Activated CD4-positive, CD25-positive, alpha-beta regulatory T cell treated with anti-CD3 and anti-CD28 coated beads, Interleukin-2, amount 50 U/mL, for 72 hours (primary cell): ENCODE results near the gene PARD3B.
"Not testable (repeated sequence)": the region's sequence is repeated elsewhere in the genome, so short reads cannot be mapped to it uniquely, and the experiment has no call there.

Source experiments
- DNase-seq: peaks from one replicate; pipeline ENCODE4 v3.0.0; 2021

PARD3B gene

DNA sequence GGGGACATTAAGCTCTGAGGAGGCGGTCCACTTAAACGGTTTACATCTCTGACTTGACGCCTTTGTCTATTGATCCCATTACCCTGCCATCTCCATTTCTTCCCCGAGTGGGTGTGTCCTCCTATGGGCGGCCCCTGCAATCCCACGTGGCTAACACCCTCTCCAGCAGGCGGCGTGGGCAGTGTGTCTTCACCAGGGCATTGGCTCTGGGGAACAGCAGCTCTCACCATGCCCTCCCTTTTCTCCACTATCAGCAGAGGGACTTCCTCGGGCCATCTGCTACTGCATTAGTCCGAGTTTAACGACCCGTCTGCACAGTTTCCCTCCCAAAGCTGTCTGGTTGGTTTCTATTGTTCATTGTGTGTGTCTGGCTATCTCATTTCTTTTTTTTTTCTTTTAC is 625.1 kb downstream of the PARD3B start:
- DNase-seq: no peak

GRCh38 chr2:205171261-205171940 is 626.1 kb downstream of the PARD3B start:
- no peak for DNase-seq

- DNase-seq: no peak
These were observed 630.6 kb downstream of the PARD3B start for GRCh38 chr2:205175831-205176230.

GRCh38 chr2:205176546-205176945 is 631.3 kb downstream of the PARD3B start:
- no peak for DNase-seq

DNA sequence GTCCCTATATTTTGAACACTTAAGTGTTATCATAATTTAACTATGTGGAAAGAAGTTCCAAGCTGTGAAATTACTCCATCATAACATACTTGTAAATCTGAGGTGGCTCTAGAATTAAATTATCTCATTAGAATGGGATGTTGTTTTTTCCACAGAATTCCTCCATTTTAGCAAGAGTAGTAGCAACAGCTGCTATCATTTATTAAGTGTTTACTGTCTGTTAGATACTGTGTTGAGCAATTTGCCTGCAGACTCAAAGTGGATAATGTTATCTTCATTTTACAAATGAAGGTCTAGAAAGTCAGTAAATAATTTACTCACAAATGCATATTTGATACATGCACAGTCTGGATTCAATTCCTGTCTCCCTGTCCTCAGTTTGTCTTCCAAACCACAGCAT is 632.3 kb downstream of the PARD3B start:
- no peak for DNase-seq

DNA sequence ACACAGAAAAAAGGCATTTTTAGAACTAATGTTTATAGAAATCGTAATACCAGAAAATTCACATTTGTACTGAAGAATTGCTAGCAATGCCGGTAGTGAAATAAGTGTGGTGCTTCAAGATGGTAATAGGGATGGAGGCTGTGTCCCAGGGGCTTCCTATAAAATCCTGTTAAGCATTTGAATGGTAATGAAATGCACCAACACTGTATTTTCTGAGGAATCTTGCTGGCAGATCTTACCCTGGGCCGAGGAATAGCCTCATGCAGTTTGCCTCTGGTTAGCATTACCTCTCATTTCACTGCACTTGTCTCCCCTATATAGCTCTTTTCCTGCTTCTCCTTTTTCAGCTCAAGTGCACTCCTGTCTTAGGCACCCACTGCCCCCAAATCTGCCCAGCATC is 635.5 kb downstream of the PARD3B start:
- DNase-seq: no peak

DNA sequence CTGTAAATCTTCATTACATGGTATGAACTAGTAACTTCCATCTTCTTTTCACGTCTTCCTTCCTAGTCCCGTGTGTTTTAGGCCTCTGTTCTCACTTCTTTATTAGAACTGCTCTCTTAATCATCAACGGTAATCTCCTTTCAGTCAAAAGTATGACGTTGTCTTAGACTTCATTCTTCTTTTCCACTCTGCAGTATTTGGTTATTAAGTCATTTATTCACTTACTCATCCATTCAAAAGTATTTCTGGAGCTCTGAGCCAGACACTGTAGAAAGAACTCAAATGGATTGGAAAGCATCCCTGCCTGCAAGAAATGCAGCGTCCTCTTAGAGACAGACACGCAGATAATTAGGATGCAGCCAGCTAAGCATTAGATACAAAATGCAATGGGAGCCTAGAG is 642.5 kb downstream of the PARD3B start:
- no peak for DNase-seq

DNA sequence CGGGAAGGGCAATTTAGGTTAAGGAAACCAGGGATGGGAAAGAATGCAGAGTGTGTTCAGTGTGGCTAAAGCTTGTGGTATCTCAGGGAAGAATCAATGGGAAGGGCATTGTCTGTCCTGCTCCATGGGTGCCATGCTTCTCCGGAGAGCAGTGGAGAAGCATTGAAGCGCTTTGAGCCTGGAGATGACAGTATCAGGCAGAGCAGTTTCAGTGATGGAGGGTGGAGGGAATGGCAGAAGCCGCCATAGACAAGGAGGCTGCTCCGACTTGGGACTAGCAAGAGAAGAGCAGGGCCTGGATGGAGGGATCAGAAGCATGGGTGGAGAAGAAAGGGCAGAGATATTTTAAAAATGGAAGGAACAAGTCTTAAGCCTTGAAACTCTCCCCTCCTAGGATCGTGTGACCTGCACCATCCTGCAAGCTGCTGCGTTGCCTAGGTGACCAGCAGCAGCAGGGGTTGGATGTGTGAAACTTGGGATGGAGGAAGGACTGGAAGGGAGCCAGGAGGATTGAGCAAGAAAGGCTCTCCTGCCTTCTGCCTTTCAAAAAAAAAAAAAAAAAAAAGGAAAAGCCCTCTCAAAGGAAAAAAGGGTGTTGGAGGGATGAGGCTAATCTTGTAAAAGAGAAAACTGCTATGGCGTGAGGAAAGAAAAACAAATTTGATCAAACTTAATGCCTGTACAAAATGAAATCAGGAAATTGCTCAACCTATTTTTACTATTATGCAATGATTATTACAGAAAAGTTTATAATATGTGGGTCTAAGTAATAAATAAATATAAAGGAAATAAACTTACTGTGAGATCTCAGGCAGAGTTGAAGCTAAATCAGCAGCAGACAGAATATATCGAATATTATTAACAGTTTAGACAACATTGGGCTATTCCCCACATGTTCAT is 643.2 kb downstream of the PARD3B start:
- DNase-seq: no peak

DNA sequence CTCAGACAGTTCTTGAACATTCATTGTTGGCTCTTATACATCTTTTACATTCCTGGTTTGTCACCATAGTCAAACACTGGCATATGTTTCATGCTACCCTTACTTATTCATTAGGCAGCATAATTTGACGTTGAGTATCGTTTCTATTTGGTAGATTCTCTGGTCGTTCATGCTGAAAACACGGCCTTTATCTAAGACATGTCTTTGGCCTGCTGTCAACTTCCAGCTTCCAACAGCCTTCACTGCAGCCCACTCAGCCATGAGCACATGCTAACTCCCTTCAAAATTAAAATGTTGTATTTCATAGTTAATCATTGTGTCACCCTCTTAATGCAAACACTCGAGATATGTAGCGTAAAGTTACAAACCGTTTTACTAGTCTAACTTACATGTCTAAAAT is 644.0 kb downstream of the PARD3B start:
- DNase-seq: no peak

DNA sequence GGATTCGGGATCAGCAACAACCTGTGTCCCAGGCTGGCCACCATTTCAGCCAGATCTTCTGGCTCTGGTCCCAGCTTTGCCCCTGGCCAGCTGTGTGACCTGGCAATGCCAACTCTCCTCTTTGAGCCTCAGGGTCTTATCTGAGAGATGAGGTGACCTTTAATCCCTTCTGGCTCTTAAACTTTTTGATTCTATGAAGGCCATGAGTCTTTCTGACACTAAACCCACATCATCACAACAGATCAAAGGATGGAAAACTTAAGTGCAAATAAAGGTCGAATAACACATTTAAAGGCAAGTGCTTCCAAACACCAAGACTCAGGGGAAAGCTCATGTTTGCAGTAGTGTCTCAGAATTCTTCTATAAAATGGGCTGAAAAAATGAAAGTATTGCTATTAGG is 645.3 kb downstream of the PARD3B start:
- no peak for DNase-seq

DNA sequence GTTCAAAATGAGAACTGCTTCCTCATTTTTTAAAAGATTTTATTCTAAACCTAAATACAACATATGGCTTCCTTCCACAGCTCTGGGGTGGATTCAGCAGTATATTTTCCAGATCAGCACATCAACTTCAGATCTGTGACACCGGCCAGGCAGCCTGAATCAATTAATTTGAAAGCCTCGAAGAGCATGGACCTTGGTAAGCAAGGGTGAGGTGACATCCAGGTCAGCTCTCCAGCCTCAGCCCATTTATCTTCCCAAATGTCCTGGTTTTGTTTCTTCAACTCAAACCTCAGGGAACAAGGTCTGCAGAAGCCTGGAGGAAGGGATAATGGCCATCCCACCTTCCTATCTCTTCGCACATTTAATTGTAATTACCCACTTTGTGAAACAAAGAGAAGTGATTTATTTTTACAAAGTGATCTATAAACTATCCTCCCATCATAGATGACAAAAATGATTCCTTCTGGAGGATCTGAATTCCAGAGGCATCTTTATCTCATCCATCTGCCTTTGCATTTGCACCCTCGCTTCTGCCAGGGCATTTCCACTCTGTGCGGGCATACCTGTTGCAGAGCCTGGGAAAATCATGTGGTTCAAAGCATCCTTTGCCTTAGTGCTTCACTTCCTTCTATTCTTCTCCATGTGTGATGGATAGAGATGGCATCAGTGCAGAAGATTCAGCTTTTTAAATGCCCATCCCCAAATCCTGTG is 648.0 kb downstream of the PARD3B start:
- DNase-seq: no peak

GRCh38 chr2:205193836-205194228 is 648.6 kb downstream of the PARD3B start:
- DNase-seq: no peak

GRCh38 chr2:205197468-205198139 is 652.3 kb downstream of the PARD3B start:
- no peak for DNase-seq

DNA sequence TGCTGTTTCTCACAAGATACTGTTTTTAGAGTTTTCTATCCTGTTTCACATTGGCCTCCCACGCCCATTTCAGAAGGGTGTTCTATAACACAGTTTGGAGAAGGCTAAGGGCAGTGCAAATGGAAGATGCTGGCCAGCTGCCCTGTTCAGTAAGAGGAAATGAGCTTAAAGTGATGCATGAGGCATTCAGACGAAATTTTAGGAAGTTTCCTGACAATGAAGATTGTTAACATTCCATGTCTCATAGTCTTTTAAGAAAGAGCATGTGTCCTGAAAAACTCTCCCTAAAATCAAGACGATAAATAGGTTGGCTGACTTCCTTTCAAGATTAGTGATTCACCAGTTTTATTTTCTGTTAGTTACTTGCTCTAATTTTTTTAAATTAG is 652.9 kb downstream of the PARD3B start:
- no peak for DNase-seq

DNA sequence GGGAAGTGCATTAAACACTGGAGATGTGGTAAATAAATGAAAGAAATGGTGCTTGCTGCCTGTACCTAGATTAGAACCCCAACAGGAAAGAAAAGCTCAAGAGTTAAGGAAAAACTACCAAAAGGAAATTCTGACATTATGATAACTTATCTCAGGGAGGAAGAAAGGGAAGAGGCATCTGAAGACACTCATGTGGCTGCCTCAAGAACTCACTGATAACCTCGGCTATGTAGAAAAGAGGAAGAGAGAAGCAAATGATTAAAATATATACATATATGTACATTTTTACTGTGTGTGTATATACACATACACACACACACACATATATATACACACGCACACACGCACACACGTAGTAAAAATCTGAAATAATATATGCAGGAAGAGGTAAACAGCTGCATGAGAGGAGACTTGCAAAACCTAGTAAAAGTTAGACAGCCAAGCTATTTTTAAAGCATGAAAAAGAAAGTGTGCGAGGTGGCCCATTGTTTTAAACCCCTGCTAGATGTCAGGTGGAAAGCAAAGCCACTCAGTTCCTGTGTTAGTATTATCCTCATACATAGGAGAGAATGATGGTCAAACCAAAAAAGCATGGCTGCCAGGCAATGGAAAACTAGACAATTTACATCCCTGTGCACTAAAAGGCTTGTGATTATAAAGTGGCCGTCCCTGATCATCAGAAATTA is 654.0 kb downstream of the PARD3B start:
- no peak for DNase-seq

GRCh38 chr2:205210494-205210893 is 665.2 kb downstream of the PARD3B start:
- no peak for DNase-seq

- no peak for DNase-seq
These were observed 667.1 kb downstream of the PARD3B start for GRCh38 chr2:205212357-205212756.

GRCh38 chr2:205216092-205216491 is 670.8 kb downstream of the PARD3B start:
- DNase-seq: no peak

DNA sequence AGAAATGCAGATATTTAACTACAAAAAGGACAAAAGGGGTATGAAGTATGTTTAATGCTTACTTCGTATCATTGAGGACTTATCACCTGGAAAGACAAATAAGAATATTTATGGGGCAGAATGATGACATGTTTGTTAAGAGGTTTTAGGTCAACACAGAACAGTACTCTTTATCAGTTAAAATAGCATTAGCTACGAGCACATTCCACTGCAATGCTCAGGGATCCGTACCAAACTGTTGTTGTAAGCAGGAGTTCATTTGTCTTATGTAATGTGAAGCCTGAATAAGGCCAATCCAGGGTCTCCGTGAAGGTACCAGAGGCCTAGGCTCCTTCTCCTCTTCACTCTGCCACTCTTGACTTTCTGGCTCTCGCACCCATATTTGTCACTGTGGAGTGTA is 671.3 kb downstream of the PARD3B start:
- DNase-seq: no peak

DNA sequence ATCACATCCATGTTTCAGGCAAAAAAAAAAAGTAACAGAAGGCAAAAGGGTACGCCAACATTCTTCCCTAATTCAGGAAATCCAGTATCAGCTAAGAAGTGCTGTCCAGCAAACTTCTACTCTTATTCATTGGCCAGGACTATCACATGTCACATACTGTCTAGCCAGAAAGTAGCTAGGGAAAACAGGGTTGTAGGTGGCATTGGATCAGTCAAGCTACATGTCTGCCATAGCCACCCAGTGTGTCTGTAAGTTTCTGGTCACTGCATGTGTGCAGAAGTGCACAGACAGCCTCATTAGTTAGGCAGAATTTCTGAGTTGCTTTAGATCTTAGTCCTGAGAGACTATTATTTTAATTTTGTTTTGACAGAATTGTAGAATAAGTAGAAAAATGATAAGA is 671.7 kb downstream of the PARD3B start:
- no peak for DNase-seq

- DNase-seq: no peak
These were observed 672.8 kb downstream of the PARD3B start for GRCh38 chr2:205218056-205218455.

DNA sequence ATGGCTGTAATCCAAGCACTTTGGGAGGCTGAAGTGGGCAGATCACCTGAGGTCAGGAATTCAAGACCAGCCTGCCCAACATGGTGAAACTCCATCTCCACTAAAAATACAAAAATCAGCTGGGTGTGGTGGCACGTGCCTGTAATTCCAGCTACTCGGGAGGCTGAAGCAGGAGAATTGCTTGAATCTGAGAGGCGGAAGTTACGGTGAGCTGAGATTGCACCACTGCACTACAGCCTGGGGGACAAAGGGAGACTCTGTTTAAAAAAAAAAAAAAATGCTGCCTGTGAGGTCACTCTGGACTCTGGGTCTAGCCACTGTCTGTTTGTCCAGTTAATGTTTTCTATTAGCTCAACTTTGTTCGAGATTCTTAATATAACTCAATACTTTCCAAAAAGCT is 673.5 kb downstream of the PARD3B start:
- DNase-seq: not testable (repeated sequence)

- DNase-seq: no peak
These were observed 675.3 kb downstream of the PARD3B start for GRCh38 chr2:205220559-205220958.
